AG20443 (cell line): ENCODE results near the gene SLC25A30.
"Not testable (repeated sequence)": the region's sequence is repeated elsewhere in the genome, so short reads cannot be mapped to it uniquely, and the experiment has no call there.

Source experiments
- DNase-seq: peaks from one replicate; pipeline ENCODE4 v3.0.0; 2012; ENCODE audit warnings: low spot score, mixed read lengths

SLC25A30 gene

GRCh38 chr13:45432737-45433380 is 14.7 kb upstream of the SLC25A30 start:
- no peak for DNase-seq

GRCh38 chr13:45426056-45426841 is 8.1 kb upstream of the SLC25A30 start:
- DNase-seq: not testable (repeated sequence)

- DNase-seq: no peak
Observed at GRCh38 chr13:45422731-45423292, 4.6 kb upstream of the SLC25A30 start.

- DNase-seq: no peak
Observed at GRCh38 chr13:45419945-45420344, 1.8 kb upstream of the SLC25A30 start.

- DNase-seq: not testable (repeated sequence)
Observed at GRCh38 chr13:45419389-45419788, 1.2 kb upstream of the SLC25A30 start.

GRCh38 chr13:45416516-45417128 is 1.6 kb downstream of the SLC25A30 start:
- DNase-seq: no peak

- no peak for DNase-seq
Observed at GRCh38 chr13:45415112-45415511, 3.1 kb downstream of the SLC25A30 start.

- no peak for DNase-seq
Observed at GRCh38 chr13:45413826-45414307, 4.3 kb downstream of the SLC25A30 start.

- DNase-seq: no peak
Observed at GRCh38 chr13:45412274-45413049, 5.7 kb downstream of the SLC25A30 start.

GRCh38 chr13:45411631-45412030 is 6.5 kb downstream of the SLC25A30 start:
- no peak for DNase-seq

GRCh38 chr13:45411221-45411620 is 7.0 kb downstream of the SLC25A30 start:
- no peak for DNase-seq

GRCh38 chr13:45410466-45410865 is 7.7 kb downstream of the SLC25A30 start:
- DNase-seq: no peak

GRCh38 chr13:45410001-45410400 is 8.2 kb downstream of the SLC25A30 start:
- no peak for DNase-seq

- no peak for DNase-seq
Observed at GRCh38 chr13:45406421-45406820, 11.8 kb downstream of the SLC25A30 start.

- no peak for DNase-seq
Observed at GRCh38 chr13:45403081-45403480, 15.1 kb downstream of the SLC25A30 start.

GRCh38 chr13:45402641-45403040 is 15.5 kb downstream of the SLC25A30 start:
- no peak for DNase-seq

GRCh38 chr13:45401314-45401713 is 16.9 kb downstream of the SLC25A30 start:
- DNase-seq: no peak

- DNase-seq: no peak
Observed at GRCh38 chr13:45398877-45399276, 19.3 kb downstream of the SLC25A30 start.

- no peak for DNase-seq
Observed at GRCh38 chr13:45396533-45397095, 21.6 kb downstream of the SLC25A30 start.

GRCh38 chr13:45393941-45394570 is 24.1 kb downstream of the SLC25A30 start:
- DNase-seq: peak; percentile 71

GRCh38 chr13:45392811-45393210 is 25.4 kb downstream of the SLC25A30 start:
- DNase-seq: no peak
